HG03457 (cell line): ENCODE measurements around the gene CFAP54.
"Not testable (repeated sequence)": the region's sequence is repeated elsewhere in the genome, so short reads cannot be mapped to it uniquely, and the experiment has no call there.

Experiments used
- ATAC-seq: cut with Tn5 transposase; IDR thresholded peaks from one replicate; pipeline ENCODE4 v1.9.1; 2021; ENCODE audit warnings: moderate number of reproducible peaks; ENCODE audit not compliant: unreplicated experiment

Gene CFAP54, protein sequence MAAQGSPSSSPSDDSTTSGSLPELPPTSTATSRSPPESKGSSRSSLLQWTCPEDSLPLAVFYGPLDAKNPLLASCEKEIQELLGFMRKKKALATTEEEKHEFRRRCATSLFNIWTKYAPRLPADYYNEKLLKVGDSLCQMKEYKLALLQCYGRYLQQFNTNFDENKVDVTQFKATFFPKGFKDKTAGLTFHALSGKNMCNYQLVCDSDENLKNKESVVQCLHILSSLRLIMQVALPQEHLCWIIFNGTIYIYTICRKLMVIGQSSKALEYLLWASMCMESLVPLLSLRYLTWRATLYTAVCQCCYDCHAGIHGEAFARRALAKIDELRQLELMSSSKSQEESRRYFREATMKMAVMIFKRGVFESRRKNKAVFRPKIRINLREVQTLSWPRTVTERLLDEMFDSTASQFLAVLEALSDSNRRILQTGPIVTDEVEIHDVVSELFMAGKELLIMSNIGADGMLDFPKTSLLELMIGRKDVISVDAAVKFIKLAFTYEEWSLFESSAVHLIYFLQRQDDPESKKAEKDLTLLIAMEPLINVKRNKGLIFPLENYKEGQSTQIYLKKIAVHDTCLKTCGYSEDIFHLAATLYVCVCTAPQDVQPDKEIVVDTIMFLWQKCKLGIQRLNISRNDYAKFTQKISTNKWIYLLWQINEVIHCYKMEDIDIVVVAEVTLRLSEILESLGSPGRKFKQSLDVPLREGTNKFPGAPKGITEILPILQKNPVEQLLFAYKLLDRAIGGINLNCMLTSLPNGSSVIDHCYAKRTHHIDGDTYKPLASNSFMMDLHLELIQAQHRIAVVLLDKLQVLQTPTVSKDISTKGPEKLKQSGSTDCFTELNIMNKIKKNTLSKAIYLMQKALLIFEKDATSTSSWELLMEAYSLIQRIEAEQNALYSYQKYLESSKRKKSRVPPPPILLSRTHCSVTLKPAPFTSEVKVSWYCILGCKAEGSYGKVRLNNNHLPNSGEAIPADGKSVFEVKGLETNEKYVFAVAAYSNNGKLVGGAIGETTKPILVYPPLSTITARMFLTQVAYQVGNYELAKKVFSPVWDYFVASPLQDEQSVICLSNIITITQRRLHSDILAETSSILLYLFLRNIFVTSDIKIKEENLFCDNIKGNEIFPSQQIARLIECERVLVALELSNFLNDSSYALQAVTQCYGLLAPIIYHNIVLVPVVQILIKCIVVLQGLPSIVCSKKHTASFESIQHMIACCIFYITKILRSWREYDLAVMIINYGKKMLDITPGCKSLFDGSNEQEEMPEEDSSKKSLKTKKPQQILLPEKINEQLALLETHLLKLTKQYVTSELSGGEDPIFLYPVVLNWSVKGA (N-terminal part only)

DNA sequence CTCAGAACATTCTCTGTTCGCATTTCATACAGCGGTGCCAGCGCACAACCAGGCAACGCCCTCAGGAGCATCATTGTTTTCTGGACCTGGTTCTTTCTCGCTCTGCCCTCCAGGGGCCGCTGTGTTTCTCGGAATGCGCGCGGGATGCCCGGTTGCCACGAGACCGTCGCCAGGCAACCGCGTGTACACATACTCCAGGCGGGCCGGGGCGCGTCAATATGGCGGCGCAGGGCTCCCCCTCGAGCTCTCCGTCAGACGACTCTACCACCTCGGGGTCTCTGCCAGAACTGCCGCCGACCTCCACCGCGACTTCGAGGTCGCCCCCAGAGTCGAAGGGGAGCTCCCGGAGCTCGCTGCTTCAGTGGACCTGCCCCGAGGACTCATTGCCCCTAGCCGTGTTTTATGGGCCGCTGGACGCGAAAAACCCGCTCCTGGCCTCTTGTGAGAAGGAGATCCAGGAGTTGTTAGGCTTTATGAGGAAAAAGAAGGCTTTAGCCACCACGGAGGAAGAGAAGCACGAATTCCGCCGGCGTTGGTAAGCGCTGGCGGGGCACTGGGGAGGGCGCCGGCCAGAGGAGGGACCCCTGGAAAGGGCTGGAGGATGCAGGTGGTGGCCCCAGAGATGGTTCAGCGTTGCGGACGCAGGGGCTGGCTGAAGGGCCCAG lies at the start of gene CFAP54:
Gene CFAP54, plus strand, starts transcription at position 186 of the 665 bp plus-strand sequence. Its CDS starts 33 bp downstream, at position 219.
- ATAC-seq = peak; percentile 88

DNA sequence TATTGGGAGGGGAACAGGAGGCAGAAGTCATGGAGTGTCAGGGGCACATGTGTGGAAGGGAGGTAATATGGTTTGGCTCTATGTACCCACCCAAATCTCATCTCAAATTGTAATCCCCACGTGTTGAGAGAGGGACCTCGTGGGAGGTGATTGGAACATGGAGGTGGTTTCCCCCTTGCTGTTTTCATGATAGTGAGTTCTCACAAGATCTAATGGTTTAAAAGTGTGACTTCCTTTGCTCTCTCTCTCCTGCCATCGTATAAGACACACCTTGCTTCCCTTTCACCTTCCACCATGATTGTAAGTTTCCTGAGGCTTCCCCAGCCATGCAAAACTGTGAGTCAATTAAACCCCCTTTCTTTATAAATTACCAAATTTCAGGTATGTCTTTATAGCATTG lies 47.6 kb upstream of the CFAP54 start:
- ATAC-seq = no peak

DNA sequence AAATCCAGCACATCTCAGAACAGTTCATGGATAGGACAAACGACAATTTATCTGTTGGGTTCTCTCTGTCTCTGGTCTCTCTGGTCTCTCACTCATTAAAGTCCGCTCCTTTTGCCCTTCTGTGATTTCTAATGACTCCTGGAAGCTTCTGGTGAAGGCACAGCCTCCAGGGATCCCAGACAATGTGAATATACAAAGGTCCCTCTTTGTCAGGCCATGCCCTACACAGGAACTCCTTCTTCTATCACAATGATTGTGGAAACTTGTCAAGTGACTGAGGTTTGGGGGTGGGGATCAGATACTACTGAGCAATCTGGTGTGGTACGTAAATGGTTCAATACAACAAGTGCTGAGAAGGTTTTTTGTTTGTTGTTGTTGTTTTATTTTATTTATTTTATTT lies 46.5 kb upstream of the CFAP54 start:
- ATAC-seq = no peak

DNA sequence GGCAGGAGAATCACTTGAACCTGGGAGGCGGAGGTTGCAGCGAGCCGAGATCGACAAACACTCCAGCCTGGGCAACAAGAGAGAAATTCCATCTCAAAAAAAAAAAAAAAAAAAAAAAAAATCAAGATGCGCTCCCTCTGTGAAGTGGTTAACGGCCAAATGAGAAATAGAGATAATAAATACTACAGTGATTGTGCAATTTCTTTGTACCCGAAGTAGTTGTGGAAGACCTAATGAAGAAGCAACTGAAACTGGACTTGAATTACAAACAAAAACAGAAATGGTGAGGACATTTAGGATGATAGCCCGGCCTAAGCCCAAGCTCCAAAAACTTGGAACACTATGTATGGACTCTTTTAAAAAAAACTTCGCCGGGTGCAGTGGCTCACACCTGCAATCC lies 45.0 kb upstream of the CFAP54 start:
- ATAC-seq = no peak

DNA sequence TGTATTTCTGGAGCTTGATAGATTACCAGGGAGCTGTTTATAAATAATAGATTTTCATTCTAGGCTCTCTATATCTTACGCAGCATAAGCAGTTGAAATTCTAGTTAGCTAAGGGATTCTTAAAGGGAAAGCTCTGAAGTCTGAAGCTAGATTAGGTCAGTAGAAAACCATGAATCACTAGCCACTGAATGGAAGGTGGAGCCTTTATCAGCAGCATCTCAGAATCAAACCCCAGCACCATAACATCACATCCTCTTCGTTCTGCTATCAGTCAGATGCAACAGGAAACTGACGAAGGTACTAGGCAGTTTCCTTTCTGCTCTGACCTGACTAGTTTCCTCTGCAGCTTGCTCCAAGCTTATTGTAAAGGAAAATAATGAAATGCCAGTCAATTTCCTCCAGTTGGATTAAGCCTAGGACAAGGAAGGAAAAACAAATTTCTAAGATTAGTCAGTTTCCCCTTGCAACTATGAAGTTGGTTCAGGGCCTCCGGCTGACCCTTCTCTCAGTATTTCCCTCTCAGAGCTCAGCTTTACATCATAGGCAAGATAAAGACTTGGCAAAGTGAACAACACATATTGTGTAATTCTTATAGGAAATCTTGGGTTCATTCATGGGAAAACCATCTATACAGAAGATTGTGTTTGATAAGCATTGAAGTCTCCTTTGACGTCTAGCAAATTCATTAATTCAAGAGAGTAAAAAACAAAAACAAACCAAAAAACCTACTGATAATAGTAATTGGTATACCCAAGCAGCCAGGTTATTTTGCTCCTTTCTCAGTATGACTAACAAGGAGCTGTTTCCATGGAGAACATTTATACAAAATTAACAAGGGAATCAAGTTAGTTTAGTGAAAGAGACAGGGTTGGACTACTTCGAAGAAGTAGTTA lies 43.4 kb upstream of the CFAP54 start:
- peak; percentile 98 for ATAC-seq

DNA sequence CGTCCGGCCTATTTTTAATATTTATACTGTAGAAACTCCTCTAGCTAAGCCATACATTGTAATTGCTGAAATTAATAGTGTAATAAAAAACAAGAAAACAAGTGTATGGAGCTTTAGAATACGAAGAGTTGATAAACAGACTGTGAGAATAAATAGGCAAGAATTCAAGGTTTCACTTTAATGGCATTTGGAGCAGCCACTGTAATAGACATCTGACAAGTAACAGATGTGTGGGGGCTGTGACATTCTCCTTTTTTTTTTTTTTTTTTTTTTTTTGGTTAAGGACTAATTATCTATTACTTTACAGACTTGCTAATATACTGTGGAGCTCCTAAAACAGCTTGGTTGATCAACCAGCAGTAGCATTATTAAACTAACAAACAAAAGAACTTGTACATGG lies 42.1 kb upstream of the CFAP54 start:
- ATAC-seq = no peak

DNA sequence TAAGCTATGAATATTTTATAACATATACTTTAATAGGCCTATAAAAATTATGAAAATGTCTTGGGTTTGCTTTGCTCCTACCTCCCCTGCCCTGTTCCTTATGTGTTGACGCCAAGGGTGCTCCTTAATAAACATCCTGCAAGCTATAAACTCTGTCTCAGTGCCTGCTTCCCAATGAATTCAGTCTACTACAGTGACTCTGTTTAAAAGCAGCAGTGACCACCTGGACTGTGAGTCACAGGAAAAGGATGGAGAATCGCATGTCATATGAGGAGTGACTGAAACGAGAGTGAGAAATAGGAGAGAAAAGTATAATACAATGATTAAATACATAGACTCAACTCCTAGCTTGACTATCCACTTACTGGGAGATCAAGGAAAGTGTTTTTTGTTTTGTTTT lies 41.1 kb upstream of the CFAP54 start:
- ATAC-seq = no peak

DNA sequence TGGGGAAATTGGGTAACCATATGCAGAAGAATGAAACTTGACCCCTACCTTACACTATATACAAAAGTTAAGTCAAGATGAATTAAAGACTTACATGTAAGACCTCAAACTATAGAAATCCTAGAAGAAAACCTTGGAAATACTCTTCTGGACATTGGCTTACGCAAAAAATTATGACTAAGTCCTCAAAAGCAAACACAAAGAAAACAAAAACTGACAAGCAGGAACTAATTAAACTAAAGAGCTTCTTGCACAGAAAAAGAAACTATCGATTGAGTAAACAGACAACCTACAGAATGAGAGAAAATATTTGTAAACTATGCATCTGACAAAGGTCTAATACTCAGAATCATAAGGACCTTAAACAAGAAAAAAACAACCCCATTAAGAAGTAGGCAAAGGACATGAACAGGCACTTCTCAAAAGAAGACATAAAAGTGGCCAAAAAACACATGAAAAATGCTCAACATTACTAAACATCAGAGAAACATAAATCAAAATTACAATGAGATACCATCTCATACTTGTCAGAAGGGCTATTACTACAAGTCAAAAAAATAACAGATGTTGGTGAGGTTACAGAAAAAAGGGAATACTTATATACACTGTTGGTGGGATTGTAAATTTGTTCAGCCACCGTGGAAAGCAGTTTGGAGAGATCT lies 37.0 kb upstream of the CFAP54 start:
- ATAC-seq = no peak

DNA sequence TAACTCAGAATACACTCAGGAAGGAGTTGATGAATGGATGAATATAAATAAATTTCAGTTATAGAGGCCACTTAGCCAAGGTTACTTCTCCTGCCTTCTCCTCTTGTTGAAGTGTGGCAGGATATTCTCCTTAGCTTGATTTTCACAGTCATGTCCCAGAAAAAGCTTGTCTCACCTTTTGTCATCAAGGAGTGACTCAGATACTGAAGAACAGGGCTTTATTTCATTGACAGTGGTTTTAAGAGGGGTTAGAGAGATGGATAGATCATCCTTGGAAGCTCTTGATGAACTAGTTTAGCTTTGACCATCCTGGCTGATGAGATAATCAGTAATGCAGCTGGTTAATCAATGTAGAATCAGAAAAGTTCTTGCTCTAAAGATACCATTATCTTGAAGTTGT lies 35.0 kb upstream of the CFAP54 start:
- ATAC-seq = no peak

DNA sequence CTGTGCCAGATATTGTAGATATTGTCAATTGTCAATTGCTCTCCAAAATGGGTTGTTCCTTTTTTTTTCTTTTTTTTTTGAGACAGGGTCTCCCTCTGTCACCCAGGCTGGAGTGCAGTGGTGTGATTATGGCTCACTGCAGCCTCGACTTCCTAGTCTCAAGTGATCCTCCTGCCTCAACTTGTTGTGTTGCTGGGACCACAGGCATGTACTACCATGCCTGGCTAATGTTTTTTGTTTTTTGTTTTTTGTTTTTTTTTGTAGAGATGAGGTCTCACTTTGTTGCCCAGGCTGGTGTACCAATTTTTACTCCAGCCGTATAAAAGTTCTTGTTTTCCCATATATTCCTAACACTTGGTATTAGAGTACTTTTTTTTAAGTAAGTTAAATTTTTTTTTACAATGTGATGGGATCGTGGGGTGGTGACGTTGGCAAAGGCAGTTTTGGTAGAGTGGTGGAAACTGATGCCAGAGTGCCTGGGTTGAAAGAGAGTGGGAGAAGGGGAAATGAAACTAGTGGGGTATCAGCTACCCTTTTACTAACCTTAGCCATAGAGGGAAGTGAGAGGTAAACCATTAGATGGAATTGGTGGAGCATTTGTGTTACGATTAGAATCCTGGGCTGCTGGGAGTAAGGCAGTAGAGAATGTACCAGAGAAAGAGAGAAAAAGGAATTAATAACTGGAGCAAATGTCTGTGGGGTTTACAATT lies 33.0 kb upstream of the CFAP54 start:
- peak; percentile 91 for ATAC-seq

DNA sequence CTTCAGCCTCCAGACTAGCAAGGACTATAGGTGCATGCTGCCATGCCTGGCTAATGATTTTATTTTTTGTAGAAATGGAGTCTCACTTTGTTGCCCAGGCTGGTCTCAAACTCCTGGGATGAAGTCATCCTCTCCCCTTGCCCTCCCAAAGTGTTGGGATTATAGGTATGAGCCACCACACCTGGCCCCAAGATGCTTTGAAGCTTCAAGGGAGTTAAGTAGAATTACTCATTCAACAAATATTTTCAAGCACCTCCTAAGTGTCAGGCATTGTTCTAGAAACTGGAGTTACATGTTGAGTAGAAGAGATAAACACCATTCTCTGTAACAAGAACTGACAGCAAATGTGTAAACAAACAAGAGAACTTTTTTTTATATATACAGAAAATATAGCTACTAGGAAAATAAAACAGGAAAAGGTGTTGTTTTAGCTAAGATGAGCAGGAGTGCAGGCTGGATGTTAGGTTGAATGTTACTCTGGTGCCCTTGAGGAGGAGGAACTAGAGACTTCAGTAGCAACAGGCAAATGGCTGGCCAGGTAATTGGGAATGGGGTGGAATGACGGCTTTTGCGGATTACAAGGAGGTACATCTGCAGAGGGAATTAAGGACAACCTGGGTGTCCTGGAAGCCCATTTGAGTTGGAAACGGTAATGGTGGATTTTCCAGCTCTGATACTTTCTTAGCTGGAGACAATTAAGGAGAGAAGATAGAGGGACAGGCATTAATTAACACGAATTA lies 32.0 kb upstream of the CFAP54 start:
- ATAC-seq = no peak

DNA sequence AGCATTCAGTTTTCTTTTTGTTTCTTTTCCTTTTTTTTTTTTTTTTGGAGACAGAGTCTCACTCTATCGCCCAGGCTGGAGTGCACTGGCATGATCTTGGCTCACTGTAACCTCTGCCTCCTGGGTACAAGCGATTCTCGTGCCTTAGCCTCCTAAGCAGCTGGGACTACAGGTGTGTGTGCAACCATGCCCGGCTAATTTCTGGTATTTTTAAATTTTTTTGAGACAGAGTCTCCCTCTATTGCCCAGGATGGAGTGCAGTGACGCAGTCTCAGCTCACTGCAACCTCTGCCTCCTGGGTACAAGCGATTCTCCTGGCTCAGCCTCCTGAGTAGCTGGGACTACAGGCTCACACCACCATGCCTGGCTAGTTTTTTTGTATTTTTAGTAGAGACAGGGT lies 30.1 kb upstream of the CFAP54 start:
- not testable (repeated sequence) for ATAC-seq

DNA sequence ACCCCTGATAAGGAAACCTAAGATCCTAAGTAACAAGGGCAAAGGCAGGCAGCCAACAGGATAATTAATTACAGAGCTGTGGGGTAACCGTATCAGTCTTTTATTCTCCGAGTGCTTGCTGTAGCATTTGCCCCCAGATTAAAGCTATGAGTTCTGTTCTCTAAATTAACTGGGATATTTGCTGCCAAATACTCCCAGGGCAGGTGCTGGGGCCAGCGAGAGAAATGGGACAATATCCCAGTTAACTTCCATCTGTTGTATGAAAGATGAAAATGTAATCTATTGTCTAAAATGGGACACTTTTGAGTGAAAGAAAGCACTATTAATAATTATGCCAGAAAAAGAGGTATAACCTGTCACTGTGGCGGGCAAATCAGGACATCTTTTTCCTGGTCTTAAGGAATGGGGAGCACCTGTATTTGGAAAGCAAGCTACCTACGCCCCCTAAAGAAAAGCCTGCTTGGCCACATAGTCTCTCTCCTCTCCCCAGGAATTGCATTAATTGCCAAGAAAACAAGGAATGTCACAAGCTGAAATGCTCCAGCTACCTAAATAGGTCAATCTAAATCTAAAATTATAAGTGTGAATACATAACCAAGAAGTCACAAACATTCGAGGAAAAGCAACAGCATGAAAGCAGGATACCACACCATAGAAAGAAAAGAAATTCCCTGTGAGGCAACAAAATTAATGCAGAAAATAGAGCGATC lies 26.7 kb upstream of the CFAP54 start:
- ATAC-seq = no peak

DNA sequence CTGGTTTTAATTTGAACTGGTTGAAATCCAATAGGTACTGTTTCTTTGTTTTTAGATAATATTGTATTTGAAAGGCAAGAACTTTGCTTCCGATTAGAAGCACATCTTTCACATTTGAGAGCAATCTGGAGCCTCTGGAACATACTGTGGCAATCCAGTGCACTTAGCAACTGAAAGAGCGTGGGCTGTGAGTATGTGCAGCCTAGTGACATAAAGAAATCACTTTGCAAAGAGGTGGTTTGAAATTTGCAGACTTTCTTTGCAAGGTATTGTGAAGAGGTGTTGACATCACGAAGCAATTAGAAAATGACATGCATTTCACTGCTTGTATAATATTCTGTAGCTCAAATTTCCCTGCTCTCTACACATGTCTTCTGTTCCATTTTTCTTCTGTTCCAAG lies 23.5 kb upstream of the CFAP54 start:
- ATAC-seq = no peak

DNA sequence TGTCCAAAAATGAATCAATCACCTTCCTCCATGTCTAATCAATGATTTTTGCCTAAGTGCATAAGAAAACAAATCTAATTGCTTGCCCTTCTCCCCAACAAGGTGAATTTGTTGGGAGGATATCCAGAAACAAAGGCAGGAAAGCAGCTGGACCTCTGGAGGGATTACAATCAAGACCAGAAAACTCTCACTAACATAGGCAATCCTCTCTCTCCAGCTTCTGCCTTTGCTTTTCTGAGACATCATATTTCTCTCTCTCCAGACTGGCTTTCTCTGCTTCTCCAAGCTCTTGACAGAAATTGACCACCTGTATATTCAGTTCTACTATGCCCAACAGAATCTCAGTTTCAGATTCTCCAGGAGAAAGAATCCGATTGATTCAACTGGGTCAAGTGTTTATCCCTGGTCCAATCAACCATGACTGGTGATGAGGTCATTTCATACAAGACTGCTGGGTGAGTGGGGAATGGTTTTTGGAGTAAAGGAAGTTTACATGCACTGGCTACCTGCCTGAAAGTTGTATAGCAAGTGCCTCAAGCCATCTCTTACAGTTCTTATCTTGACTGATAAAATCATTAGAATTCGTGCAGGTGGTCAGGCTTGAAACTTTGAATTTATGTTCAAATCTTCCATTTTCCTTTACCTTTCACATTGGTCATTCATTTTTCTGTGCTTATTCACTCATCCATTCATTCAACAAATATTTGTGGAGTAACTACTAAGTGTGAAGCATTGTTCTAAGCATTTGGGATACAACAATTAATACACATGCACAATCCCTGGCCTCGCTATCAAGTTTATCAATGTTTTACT lies 22.2 kb upstream of the CFAP54 start:
- no peak for ATAC-seq

DNA sequence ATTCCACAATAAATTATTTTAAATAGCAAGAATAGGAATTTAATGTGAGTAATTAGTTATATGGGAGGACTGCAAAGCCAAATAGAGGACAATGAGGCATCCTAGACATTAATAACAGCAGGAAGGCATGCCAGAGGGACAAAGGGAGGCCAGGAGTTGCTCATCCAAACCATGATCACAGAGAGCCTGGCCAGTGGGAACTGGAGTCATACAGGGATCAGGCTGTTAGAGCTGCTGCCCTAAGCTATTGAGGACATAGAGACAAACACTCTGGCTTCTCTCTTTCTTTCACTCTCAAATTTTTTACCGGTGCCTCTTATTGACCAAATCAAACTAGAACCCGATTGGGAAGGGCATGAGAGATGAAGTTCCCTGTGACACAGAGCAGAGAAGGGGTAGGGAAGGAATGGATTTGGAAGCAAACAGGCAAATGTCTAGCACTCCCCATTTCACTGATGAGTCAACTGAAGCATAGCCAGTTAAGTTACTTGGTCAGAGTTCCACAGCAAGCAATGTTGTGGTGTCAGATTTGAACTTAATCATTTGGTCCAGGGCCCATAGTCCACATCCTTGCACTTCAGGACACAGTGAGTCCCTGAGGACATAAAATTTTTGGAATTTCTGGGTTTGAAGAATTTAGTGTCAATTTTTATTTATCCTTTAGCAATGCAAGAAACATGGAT lies 17.9 kb upstream of the CFAP54 start:
- ATAC-seq = no peak
